ENCODE measurements around the gene STX8.
"Not testable (repeated sequence)": the region's sequence is repeated elsewhere in the genome, so short reads cannot be mapped to it uniquely, and the experiment has no call there.

STX8 gene

GRCh38 chr17:9498490-9498889, 77.1 kb downstream of the STX8 start:
- DNase-seq (ENCODE audit: low read depth) = no peak

GRCh38 chr17:9488556-9488955, 87.1 kb downstream of the STX8 start:
- no peak for DNase-seq (ENCODE audit: low read depth)

GRCh38 chr17:9487406-9487805, 88.2 kb downstream of the STX8 start:
- DNase-seq (ENCODE audit: low read depth) = no peak

GRCh38 chr17:9484789-9485188, 90.8 kb downstream of the STX8 start:
- no peak for DNase-seq (ENCODE audit: low read depth)

GRCh38 chr17:9479964-9480363, 95.7 kb downstream of the STX8 start:
- DNase-seq (ENCODE audit: low read depth) = no peak

GRCh38 chr17:9478889-9479288, 96.7 kb downstream of the STX8 start:
- DNase-seq (ENCODE audit: low read depth) = no peak

- no peak for DNase-seq (ENCODE audit: low read depth)
These were observed 100.4 kb downstream of the STX8 start for GRCh38 chr17:9475101-9475658.

- no peak for DNase-seq (ENCODE audit: low read depth)
These were observed 101.9 kb downstream of the STX8 start for GRCh38 chr17:9473711-9474110.

GRCh38 chr17:9472541-9472940, 103.1 kb downstream of the STX8 start:
- no peak for DNase-seq (ENCODE audit: low read depth)

GRCh38 chr17:9472094-9472493, 103.5 kb downstream of the STX8 start:
- no peak for DNase-seq (ENCODE audit: low read depth)

GRCh38 chr17:9470171-9470570, 105.4 kb downstream of the STX8 start:
- DNase-seq (ENCODE audit: low read depth) = no peak

- DNase-seq (ENCODE audit: low read depth) = no peak
These were observed 106.7 kb downstream of the STX8 start for GRCh38 chr17:9468937-9469336.

GRCh38 chr17:9468532-9468931, 107.1 kb downstream of the STX8 start:
- no peak for DNase-seq (ENCODE audit: low read depth)

- DNase-seq (ENCODE audit: low read depth) = no peak
These were observed 108.1 kb downstream of the STX8 start for GRCh38 chr17:9467518-9467917.

- DNase-seq (ENCODE audit: low read depth) = no peak
These were observed 110.3 kb downstream of the STX8 start for GRCh38 chr17:9465210-9465921.

GRCh38 chr17:9457005-9457404, 118.6 kb downstream of the STX8 start:
- DNase-seq (ENCODE audit: low read depth) = no peak

GRCh38 chr17:9456330-9456729, 119.3 kb downstream of the STX8 start:
- DNase-seq (ENCODE audit: low read depth) = no peak

GRCh38 chr17:9451934-9452333, 123.7 kb downstream of the STX8 start:
- no peak for DNase-seq (ENCODE audit: low read depth)

- not testable (repeated sequence) for DNase-seq (ENCODE audit: low read depth)
These were observed 128.3 kb downstream of the STX8 start for GRCh38 chr17:9447298-9447697.

- no peak for DNase-seq (ENCODE audit: low read depth)
These were observed 129.1 kb downstream of the STX8 start for GRCh38 chr17:9446528-9446927.

- DNase-seq (ENCODE audit: low read depth) = no peak
These were observed 130.2 kb downstream of the STX8 start for GRCh38 chr17:9445424-9445823.

GRCh38 chr17:9444687-9445086, 130.9 kb downstream of the STX8 start:
- no peak for DNase-seq (ENCODE audit: low read depth)

GRCh38 chr17:9443811-9444210, 131.8 kb downstream of the STX8 start:
- no peak for DNase-seq (ENCODE audit: low read depth)

GRCh38 chr17:9439851-9440250, 135.8 kb downstream of the STX8 start:
- DNase-seq (ENCODE audit: low read depth) = no peak
